ENCODE data around the gene TP53RK.

DNA sequence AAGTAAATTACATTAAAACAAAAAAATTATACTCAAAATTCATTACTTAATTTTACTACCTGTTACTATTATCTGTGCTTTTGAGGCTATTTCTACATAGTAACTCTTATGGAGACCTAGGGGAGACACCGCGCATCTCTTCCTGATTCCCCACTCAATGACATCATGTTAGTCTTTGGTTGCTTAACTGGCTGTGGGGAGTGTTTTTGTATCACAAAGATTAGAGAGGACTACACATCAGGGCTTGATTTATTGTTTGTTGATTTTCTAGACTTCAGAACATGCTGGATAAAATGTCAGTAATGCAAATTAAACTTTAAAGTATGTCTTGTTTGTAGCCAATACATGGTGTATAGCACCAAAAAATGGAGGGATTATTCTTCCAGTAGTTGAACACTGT is 46.2 kb upstream of the TP53RK start:
- TF ChIP-seq, protein P1, sequence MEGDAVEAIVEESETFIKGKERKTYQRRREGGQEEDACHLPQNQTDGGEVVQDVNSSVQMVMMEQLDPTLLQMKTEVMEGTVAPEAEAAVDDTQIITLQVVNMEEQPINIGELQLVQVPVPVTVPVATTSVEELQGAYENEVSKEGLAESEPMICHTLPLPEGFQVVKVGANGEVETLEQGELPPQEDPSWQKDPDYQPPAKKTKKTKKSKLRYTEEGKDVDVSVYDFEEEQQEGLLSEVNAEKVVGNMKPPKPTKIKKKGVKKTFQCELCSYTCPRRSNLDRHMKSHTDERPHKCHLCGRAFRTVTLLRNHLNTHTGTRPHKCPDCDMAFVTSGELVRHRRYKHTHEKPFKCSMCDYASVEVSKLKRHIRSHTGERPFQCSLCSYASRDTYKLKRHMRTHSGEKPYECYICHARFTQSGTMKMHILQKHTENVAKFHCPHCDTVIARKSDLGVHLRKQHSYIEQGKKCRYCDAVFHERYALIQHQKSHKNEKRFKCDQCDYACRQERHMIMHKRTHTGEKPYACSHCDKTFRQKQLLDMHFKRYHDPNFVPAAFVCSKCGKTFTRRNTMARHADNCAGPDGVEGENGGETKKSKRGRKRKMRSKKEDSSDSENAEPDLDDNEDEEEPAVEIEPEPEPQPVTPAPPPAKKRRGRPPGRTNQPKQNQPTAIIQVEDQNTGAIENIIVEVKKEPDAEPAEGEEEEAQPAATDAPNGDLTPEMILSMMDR (CRISPR knock-in tag; IDR thresholded peaks at IDR 0.05): no peak
- TF ChIP-seq NFE2L1 (CRISPR knock-in tag; IDR thresholded peaks at IDR 0.05; ENCODE audit: borderline replicate concordance): no peak
- TF ChIP-seq SP1 (IDR thresholded peaks at IDR 0.05): no peak
- no peak for TF ChIP-seq SP1 (CRISPR knock-in tag; IDR thresholded peaks at IDR 0.05)
- no peak for TF ChIP-seq HOXA7 (CRISPR knock-in tag; IDR thresholded peaks at IDR 0.05)
- TF ChIP-seq, protein P2, sequence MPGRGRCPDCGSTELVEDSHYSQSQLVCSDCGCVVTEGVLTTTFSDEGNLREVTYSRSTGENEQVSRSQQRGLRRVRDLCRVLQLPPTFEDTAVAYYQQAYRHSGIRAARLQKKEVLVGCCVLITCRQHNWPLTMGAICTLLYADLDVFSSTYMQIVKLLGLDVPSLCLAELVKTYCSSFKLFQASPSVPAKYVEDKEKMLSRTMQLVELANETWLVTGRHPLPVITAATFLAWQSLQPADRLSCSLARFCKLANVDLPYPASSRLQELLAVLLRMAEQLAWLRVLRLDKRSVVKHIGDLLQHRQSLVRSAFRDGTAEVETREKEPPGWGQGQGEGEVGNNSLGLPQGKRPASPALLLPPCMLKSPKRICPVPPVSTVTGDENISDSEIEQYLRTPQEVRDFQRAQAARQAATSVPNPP (CRISPR knock-in tag; IDR thresholded peaks at IDR 0.05): no peak
- no peak for TF ChIP-seq KLF6 (CRISPR knock-in tag; IDR thresholded peaks at IDR 0.05)
- TF ChIP-seq, protein P3, sequence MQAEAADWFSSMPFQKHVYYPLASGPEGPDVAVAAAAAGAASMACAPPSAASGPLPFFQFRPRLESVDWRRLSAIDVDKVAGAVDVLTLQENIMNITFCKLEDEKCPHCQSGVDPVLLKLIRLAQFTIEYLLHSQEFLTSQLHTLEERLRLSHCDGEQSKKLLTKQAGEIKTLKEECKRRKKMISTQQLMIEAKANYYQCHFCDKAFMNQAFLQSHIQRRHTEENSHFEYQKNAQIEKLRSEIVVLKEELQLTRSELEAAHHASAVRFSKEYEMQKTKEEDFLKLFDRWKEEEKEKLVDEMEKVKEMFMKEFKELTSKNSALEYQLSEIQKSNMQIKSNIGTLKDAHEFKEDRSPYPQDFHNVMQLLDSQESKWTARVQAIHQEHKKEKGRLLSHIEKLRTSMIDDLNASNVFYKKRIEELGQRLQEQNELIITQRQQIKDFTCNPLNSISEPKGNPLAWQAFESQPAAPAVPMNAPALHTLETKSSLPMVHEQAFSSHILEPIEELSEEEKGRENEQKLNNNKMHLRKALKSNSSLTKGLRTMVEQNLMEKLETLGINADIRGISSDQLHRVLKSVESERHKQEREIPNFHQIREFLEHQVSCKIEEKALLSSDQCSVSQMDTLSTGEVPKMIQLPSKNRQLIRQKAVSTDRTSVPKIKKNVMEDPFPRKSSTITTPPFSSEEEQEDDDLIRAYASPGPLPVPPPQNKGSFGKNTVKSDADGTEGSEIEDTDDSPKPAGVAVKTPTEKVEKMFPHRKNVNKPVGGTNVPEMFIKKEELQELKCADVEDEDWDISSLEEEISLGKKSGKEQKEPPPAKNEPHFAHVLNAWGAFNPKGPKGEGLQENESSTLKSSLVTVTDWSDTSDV (CRISPR knock-in tag; IDR thresholded peaks at IDR 0.05): no peak
- TF ChIP-seq JUND (CRISPR knock-in tag; IDR thresholded peaks at IDR 0.05): no peak
- no peak for TF ChIP-seq HNRNPUL1 (IDR thresholded peaks at IDR 0.05; ENCODE audit: low read depth, low read length)
- no peak for TF ChIP-seq EP300 (IDR thresholded peaks at IDR 0.05; ENCODE audit: low read depth in 2 of 2, low read length in 2 of 2)
- no peak for TF ChIP-seq EP300 (CRISPR knock-in tag; IDR thresholded peaks at IDR 0.05; ENCODE audit: borderline replicate concordance)
- TF ChIP-seq, protein P4, sequence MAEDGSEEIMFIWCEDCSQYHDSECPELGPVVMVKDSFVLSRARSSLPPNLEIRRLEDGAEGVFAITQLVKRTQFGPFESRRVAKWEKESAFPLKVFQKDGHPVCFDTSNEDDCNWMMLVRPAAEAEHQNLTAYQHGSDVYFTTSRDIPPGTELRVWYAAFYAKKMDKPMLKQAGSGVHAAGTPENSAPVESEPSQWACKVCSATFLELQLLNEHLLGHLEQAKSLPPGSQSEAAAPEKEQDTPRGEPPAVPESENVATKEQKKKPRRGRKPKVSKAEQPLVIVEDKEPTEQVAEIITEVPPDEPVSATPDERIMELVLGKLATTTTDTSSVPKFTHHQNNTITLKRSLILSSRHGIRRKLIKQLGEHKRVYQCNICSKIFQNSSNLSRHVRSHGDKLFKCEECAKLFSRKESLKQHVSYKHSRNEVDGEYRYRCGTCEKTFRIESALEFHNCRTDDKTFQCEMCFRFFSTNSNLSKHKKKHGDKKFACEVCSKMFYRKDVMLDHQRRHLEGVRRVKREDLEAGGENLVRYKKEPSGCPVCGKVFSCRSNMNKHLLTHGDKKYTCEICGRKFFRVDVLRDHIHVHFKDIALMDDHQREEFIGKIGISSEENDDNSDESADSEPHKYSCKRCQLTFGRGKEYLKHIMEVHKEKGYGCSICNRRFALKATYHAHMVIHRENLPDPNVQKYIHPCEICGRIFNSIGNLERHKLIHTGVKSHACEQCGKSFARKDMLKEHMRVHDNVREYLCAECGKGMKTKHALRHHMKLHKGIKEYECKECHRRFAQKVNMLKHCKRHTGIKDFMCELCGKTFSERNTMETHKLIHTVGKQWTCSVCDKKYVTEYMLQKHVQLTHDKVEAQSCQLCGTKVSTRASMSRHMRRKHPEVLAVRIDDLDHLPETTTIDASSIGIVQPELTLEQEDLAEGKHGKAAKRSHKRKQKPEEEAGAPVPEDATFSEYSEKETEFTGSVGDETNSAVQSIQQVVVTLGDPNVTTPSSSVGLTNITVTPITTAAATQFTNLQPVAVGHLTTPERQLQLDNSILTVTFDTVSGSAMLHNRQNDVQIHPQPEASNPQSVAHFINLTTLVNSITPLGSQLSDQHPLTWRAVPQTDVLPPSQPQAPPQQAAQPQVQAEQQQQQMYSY (CRISPR knock-in tag; IDR thresholded peaks at IDR 0.05): no peak

All from HepG2 (cell line).